Thyroid gland (tissue), 4 donors: Measurements from ENCODE around the gene ABCB8. TPM values are rescaled to one million over a fixed set of nuclear protein-coding genes. Genes with fewer than 3 reads are reported as not detected.
"Not testable (repeated sequence)": the region's sequence is repeated elsewhere in the genome, so short reads cannot be mapped to it uniquely, and the experiment has no call there.

Source experiments
- DNase-seq, 2 donors: peaks; one replicate each; pipeline ENCODE4 v3.0.0-alpha.2; 2019
- H3K27ac ChIP-seq, 3 donors: fragments of 200-600 bp; sonication (generic); 1 replicate in 2 of 3; 2 replicates in 1 of 3; pipeline ENCODE4 v1.5.1; 2016 to 2019; ENCODE audit warnings: mild to moderate bottlenecking in 1 of 3, moderate library complexity in 1 of 3
- H3K27me3 ChIP-seq: fragments of 200-600 bp; sonication (generic); one replicate; pipeline ENCODE4 v1.5.1; 2019
- H3K36me3 ChIP-seq, 2 donors: fragments of 200-600 bp; sonication (generic); one replicate each; pipeline ENCODE4 v1.5.1; 2016 to 2019
- H3K4me1 ChIP-seq, 2 donors: fragments of 200-600 bp; sonication (generic); one replicate each; pipeline ENCODE4 v1.5.1; 2017 to 2019
- H3K4me3 ChIP-seq, 3 donors: fragments of 200-600 bp; sonication (generic); replicated peaks in 1 of 3; 1 replicate in 2 of 3; 2 replicates in 1 of 3; pipeline ENCODE4 v1.5.1; 2016; ENCODE audit warnings: mild to moderate bottlenecking in 1 of 3
- H3K9me3 ChIP-seq: fragments of 200-600 bp; sonication (generic); one replicate; pipeline ENCODE4 v1.5.1; 2017
- CTCF ChIP-seq, 6 experiments: fragments of 200-600 bp in 3 of 6; fragments of 450-650 bp in 3 of 6; sonication (generic) in 3 of 6; IDR thresholded peaks; one replicate each; pipeline ENCODE4 v1.5.1; 2016 to 2019; ENCODE audit warnings: antibody characterized with exemption in 6 of 6, mild to moderate bottlenecking in 2 of 6, inconsistent platforms in 1 of 6, moderate library complexity in 1 of 6
- POLR2A ChIP-seq, 2 donors: fragments of 450-650 bp; IDR thresholded peaks; one replicate each; pipeline ENCODE4 v1.6.1; 2017; ENCODE audit warnings: antibody characterized with exemption in 2 of 2, mild to moderate bottlenecking in 2 of 2, moderate library complexity in 1 of 2
- WGBS, 2 donors: methylation state at CpG; one replicate each; pipeline ENCODE4 v1.1.5; 2017; 5-methylcytosine and 5-hydroxymethylcytosine counted together
- intact Hi-C: fragments of 100-400 bp; cut with DNase I; formaldehyde crosslinking; loops from one replicate; pipeline ENCODE4 v1.15.1; 2023
- total RNA-seq, 4 donors: library from RNA; depleted of rRNA; stranded (reverse); fragments of >200 nt; gene quantifications; one replicate each; pipeline ENCODE4 v1.2.3, GENCODE V29; 2016

Gene ABCB8
- total RNA-seq, 4 donors from 2014 or later = 39.0 to 74.2 (median 60.9) TPM

GRCh38 chr7:151020231-151020630 is 8.0 kb upstream of the ABCB8 start:
- no peak for TF ChIP-seq POLR2A (IDR thresholded peaks at IDR 0.05)
- no peak overlapping the region for H3K4me3 ChIP-seq
- 38 to 51% methylated on average over 7 of the region's 7 CpGs for WGBS, 2 donors
- no peaks in the 10 kb centered on the region for H3K27me3 ChIP-seq
- no peaks in the 10 kb centered on the region for H3K36me3 ChIP-seq
- DNase-seq = no peak
- intact Hi-C loops = no loop called here
- H3K9me3 ChIP-seq = no peaks in the 10 kb centered on the region
- H3K4me1 ChIP-seq = peaks cover 0 to 16% of the 10 kb centered on the region in 2 donors
- no peak overlapping the region for H3K27ac ChIP-seq

GRCh38 chr7:151023232-151023631 is 5.0 kb upstream of the ABCB8 start:
- 69 to 74% methylated on average over 5 to 8 of the region's 10 CpGs for WGBS, 2 donors
- intact Hi-C loops = no loop called here
- TF ChIP-seq POLR2A (IDR thresholded peaks at IDR 0.05) = no peak
- no peak for TF ChIP-seq CTCF (IDR thresholded peaks at IDR 0.05)
- Histone ChIP-seq H3K36me3 (no peaks in the 10 kb centered on the region), H3K27ac (no peak overlapping the region), H3K4me1 (peaks cover 3 to 18% of the 10 kb centered on the region in 2 donors), H3K4me3 (no peak overlapping the region), H3K27me3 (no peaks in the 10 kb centered on the region), H3K9me3 (no peaks in the 10 kb centered on the region)
- DNase-seq = no peak

GRCh38 chr7:151024435-151025056 is 3.7 kb upstream of the ABCB8 start, which contains the start of gene ATG9B:
ATG9B (minus strand) TSS chr7:151024494; CDS start chr7:151024423, 71 bp downstream.
- no peak within 1 kb of the TSS for H3K4me3 ChIP-seq
- peaks cover 8 to 17% of the 10 kb centered on the region in 2 donors for H3K4me1 ChIP-seq
- intact Hi-C loops = no loop called here
- TF ChIP-seq POLR2A (IDR thresholded peaks at IDR 0.05) (no peak), CTCF (IDR thresholded peaks at IDR 0.05) (no peak)
- H3K9me3 ChIP-seq = no peaks in the 10 kb centered on the region
- no peak for DNase-seq
- H3K36me3 ChIP-seq = no peaks in the 10 kb centered on the region
- H3K27ac ChIP-seq = no peak within 1 kb of the TSS
- 86 to 90% methylated on average over 4 of the region's 4 CpGs for WGBS, 2 donors
- no peaks in the 10 kb centered on the region for H3K27me3 ChIP-seq

- no peak for TF ChIP-seq CTCF (IDR thresholded peaks at IDR 0.05)
- TF ChIP-seq POLR2A (IDR thresholded peaks at IDR 0.05) = no peak
- H3K4me1 ChIP-seq = peaks cover 8 to 19% of the 10 kb centered on the region in 2 donors
- H3K4me3 ChIP-seq = no peak overlapping the region
- no peaks in the 10 kb centered on the region for H3K27me3 ChIP-seq
- intact Hi-C loops = no loop called here
- WGBS, 2 donors = 86 to 93% methylated on average over 4 of the region's 4 CpGs
- H3K27ac ChIP-seq = no peak overlapping the region
- H3K36me3 ChIP-seq = no peaks in the 10 kb centered on the region
- H3K9me3 ChIP-seq = no peaks in the 10 kb centered on the region
- DNase-seq = no peak
Observed at GRCh38 chr7:151025924-151026671, 2.2 kb upstream of the ABCB8 start.

- WGBS, 2 donors = 43 to 46% methylated on average over 19 of the region's 19 CpGs
- intact Hi-C loops, DNase-seq, H3K4me3 ChIP-seq, H3K36me3 ChIP-seq, H3K9me3 ChIP-seq, H3K27me3 ChIP-seq: not testable (repeated sequence)
- H3K27ac ChIP-seq = peak overlapping the region in 1 of 3 donors; percentile 29
- peaks cover 8 to 19% of the 10 kb centered on the region in 2 donors for H3K4me1 ChIP-seq
Observed at GRCh38 chr7:151026771-151027727, 1.2 kb upstream of the ABCB8 start.

GRCh38 chr7:151027728-151028130 is 521 bp upstream of the ABCB8 start:
- intact Hi-C loops = not testable (repeated sequence)
- 12 to 13% methylated on average over 16 of the region's 16 CpGs for WGBS, 2 donors
- H3K27ac ChIP-seq = peak overlapping the region; percentile 17 to 77 (median 29)

More at GRCh38 chr7:151027728-151028130, 521 bp upstream of the ABCB8 start:
- not testable (repeated sequence) for H3K9me3 ChIP-seq, H3K36me3 ChIP-seq, DNase-seq, H3K27me3 ChIP-seq
- H3K4me1 ChIP-seq = peaks cover 8 to 19% of the 10 kb centered on the region in 2 donors
- peak overlapping the region in 2 of 3 donors; percentile 12 to 59 for H3K4me3 ChIP-seq
